Stimulated activated effector memory CD8-positive, alpha-beta T cell treated with anti-CD3 and anti-CD28 coated beads, Interleukin-12 subunit alpha, Interleukin-12 subunit beta, amount 100 ng/mL, for 72 hours (primary cell): ENCODE results near the gene NCR2.

Experiments
- ATAC-seq: fragments of 150-1000 bp; cut with Tn5 transposase; 2 replicates; pipeline ENCODE4 v1.10.0; 2021
- DNase-seq, 2 donors: peaks; one replicate each; pipeline ENCODE4 v3.0.0; 2021 to 2022; ENCODE audit warnings: low spot score in 2 of 2
- H3K27ac Mint-ChIP-seq: one replicate; pipeline ENCODE4 v1.8.0; 2022; ENCODE audit warnings: mild to moderate bottlenecking, mixed read lengths
- H3K36me3 Mint-ChIP-seq: one replicate; pipeline ENCODE4 v1.8.0; 2022; ENCODE audit warnings: mild to moderate bottlenecking, mixed read lengths
- H3K4me1 Mint-ChIP-seq: one replicate; pipeline ENCODE4 v1.8.0; 2022; ENCODE audit warnings: mixed read lengths
- H3K4me3 Mint-ChIP-seq: one replicate; pipeline ENCODE4 v1.8.0; 2022; ENCODE audit warnings: mild to moderate bottlenecking, mixed read lengths
- H3K9me3 Mint-ChIP-seq: one replicate; pipeline ENCODE4 v1.8.0; 2022; ENCODE audit warnings: mixed read lengths

Gene NCR2

DNA sequence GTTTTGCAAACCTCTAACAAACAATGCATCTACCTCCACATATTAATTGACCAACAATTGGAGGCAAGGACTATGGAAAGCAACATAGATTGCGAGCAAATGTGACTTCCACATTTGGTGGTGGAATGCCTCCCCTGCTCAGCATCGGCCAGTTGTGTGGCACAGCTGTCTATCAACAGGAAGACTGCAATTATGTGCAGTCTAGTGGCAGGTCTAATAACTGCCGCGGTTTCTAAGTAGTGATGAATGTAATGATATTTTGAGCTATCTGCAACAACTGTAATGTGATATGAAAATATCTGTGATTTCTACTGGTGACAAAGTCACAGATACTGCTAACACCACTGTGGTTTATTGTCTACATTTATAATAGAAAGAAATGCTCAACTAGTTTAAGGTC is 56.8 kb downstream of the NCR2 start:
- no peaks in the 10 kb centered on the region for H3K4me1 Mint-ChIP-seq
- no peak overlapping the region for H3K27ac Mint-ChIP-seq
- no peak for ATAC-seq
- no peak for DNase-seq
- no peak overlapping the region for H3K4me3 Mint-ChIP-seq
- H3K9me3 Mint-ChIP-seq: peaks cover 11% of the 10 kb centered on the region
- H3K36me3 Mint-ChIP-seq: no peaks in the 10 kb centered on the region

GRCh38 chr6:41396335-41396734 is 60.9 kb downstream of the NCR2 start:
- no peak for ATAC-seq
- Mint-ChIP-seq H3K4me3 (no peak overlapping the region), H3K9me3 (peaks cover 11% of the 10 kb centered on the region), H3K4me1 (no peaks in the 10 kb centered on the region), H3K27ac (no peak overlapping the region), H3K36me3 (no peaks in the 10 kb centered on the region)
- DNase-seq: no peak

- no peak overlapping the region for H3K27ac Mint-ChIP-seq
- ATAC-seq (no peak), DNase-seq (no peak)
- no peaks in the 10 kb centered on the region for H3K36me3 Mint-ChIP-seq
- H3K9me3 Mint-ChIP-seq: peaks cover 13% of the 10 kb centered on the region
- no peak overlapping the region for H3K4me3 Mint-ChIP-seq
- no peaks in the 10 kb centered on the region for H3K4me1 Mint-ChIP-seq
These were observed 64.0 kb downstream of the NCR2 start for GRCh38 chr6:41399424-41399823.
